Muscle of arm (tissue), 12 donors: ENCODE data around the gene BCL2L12. TPM values are rescaled to one million over a fixed set of nuclear protein-coding genes. Genes with fewer than 3 reads are reported as not detected.

Experiments
- DNase-seq: peaks from one replicate; pipeline ENCODE4 v3.0.0-alpha.2; 2013
- polyA plus RNA-seq, 12 donors: library from polyadenylated mRNA; unstranded; fragments of 120-200 nt; gene quantifications; one replicate each; pipeline ENCODE4 v1.2.1, GENCODE V29; 2013; ENCODE audit not compliant: insufficient read length in 12 of 12

Gene BCL2L12
- polyA plus RNA-seq, 12 donors: 19.7 to 31.1 (median 25.5) TPM; not detected in 1

DNA sequence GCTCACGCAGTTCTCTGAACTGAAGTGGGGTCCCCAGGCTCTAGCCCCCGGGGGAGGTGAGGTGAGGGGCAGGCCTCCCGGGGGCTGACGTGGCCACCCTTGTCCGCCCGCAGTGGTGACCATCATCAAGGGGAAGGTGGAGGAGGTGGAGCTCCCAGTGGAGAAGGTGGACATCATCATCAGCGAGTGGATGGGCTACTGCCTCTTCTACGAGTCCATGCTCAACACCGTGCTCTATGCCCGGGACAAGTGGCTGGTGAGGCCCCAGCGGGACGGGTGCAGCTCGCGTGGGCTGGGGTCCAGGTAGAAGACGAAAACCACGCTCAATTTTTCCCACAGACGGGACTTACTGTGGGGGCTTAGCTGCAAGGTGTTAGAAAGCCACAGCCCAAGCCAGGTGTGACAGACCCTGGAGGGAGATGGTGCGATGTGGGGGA lies 18.1 kb downstream of the BCL2L12 start:
- no peak for DNase-seq

DNA sequence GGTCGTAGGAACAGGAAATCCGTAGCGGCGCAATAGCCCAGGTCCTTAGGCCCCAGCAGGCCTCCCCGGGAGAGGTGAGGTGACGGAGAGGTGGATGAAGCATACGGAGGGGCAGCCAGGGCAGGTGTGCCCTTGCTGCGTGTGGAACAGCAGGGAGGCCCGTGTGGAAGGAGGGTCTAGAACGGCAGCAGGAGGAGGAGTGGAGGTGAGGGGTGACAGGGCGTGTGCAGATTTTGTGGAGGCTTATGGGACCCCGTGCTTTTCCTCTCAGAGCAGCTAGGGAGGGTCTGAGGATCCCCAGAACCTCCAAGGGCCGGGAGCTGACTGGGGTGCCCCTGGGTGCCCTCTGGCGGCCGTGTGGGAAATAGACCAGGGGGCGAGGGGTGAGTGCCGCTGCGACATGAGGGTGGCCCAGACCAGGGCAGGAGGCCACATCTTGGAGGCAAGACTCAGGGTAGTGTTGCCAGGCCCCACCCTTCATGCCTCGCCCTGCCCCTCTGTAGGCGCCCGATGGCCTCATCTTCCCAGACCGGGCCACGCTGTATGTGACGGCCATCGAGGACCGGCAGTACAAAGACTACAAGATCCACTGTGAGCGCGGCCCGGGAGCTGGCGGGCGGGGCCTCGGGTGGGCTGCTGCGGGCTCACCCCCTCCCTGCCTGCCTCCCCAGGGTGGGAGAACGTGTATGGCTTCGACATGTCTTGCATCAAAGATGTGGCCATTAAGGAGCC lies 18.7 kb downstream of the BCL2L12 start:
- DNase-seq: no peak

DNA sequence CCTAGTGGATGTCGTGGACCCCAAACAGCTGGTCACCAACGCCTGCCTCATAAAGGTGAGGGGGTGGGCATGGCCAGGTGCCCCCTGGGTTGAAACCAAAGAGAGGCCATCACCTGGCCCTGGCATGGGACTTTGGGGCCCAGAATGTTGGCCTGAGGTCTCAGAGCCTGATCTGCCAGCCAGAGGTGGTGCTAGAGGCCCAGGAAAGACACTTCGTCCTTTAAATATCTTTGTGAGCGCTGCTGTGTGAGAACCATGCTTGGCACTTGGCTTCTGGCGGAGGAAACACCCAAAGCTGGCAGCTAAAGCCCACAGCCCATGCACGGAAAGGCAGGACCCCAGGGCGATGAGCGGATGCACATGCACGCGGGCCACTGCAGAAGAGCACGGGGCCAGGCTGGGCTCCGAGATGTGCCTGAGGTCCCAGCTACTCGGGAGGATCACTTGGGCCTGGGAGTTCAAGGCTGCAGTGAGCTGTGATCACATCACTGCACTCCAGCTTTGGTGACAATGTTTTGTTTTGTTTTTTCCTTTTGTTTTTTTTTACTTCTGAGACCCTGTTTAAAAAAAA lies 19.3 kb downstream of the BCL2L12 start:
- no peak for DNase-seq

DNA sequence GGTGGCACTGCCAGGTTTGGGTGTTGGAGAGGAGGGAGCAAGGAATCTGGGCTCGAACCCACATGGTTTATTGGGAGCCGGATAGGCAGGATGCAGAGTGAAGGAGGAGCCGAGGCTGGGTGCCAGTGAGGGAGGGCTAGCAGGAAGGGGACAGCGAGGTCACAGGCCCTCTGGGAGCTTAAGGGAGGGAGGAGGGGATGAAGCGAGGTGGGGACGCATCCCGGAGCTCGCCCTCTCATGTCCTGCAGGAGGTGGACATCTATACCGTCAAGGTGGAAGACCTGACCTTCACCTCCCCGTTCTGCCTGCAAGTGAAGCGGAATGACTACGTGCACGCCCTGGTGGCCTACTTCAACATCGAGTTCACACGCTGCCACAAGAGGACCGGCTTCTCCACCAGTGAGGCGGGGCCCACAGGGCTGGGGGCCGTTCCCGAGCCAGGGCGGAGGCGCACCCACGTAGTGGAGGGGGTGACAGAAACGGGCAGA lies 20.2 kb downstream of the BCL2L12 start:
- DNase-seq: no peak

DNA sequence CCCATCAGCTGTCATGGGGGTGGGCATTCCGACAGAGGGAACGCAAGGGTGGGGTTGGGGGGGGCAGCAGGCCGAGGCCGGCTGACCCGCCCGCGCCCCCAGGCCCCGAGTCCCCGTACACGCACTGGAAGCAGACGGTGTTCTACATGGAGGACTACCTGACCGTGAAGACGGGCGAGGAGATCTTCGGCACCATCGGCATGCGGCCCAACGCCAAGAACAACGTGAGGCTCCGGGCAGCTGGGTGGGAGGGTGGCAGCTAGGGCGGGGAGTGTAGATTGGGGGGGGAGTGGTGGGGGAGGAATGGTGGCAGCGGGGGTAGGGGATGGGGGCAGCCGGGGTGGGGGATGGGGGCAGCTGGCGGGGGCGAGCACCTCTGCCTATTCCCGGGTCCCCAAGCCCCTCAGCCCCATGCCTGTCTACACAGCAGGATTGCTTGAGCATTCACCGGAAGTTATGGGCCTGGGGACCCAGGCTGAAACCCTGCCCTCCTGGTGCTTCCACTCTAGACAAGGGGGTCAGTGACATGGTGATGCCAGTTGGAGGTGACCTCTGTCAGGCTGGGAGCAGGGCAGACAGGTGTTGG lies 20.9 kb downstream of the BCL2L12 start:
- no peak for DNase-seq

DNA sequence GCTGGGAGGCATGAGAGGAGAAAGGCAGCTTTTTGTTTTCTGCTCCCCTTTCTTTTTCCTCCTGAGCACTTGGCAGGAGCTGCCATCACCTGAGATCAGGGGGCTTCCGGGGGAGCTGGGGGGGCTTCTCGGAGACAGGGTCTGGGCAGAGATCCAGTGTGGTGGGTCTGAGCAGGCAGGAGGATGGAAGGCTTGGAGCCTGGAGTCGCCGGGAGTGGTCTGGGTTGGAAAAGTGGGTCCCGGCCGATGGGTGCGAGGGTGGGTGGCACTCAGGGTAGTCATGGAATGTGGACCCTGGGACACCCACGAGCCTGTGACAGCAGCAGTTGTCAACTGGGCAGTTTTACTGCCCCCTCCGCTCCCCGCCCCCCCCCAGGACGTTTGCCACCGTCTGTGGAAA lies 21.4 kb downstream of the BCL2L12 start:
- DNase-seq: no peak

DNA sequence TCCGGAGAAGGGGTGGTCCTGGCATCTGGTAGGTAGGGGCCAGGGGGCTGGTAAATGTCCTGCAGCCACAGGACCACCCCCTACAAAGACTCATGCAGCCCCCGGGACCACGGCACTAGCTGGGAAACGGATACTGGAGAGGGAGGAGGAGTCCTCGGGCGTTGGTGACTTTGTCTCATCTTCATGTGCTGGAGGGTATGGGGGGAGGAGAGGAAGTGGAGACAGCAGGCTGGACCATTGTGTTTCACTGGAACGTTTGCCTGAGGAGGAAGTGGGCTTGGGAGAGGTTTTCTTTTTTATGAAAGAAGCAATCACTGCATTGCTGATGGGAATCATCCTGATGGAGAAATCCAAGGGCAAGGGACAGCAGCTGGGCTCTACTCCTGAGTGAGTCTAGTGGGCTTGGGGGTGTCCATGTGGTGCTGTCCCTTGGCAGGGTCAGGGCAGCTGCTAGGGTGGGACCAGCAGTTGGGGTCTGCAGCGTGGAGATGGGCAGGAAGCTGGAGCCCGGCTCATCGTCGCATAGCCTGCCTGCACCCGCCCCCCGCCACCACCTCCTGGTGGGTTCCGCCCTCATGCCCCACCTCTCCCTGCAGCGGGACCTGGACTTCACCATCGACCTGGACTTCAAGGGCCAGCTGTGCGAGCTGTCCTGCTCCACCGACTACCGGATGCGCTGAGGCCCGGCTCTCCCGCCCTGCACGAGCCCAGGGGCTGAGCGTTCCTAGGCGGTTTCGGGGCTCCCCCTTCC lies 22.0 kb downstream of the BCL2L12 start:
- DNase-seq: no peak

DNA sequence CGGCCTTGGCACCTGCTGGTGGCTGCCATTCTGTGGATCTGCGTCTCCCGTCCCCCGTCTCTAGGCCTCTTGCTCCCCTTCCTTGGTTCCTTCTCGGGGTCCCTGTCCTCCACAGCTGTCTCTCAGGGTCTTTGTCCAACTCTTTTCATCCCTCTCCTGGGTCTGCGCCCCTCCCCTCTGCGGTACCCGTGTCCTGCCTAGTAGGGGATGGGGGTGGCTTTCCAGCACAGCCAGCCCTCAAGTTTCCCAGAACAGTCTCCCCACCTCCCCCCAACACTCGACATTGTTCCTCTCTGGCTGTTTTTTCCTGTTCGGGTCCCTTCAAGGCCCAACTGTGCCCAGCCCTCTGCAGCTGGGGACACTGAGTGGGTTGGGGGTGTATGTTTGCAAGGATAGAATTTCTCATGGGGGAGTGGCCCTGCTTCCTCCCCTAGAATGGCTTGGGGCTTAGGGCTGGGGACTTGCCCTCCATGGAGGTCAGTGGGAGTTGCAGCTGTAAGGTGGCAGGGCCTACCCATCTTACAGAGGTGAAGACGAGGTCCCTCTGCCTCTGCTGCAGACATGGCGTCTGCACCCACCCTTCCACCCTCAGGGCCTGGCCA lies 22.9 kb downstream of the BCL2L12 start:
- DNase-seq: no peak

DNA sequence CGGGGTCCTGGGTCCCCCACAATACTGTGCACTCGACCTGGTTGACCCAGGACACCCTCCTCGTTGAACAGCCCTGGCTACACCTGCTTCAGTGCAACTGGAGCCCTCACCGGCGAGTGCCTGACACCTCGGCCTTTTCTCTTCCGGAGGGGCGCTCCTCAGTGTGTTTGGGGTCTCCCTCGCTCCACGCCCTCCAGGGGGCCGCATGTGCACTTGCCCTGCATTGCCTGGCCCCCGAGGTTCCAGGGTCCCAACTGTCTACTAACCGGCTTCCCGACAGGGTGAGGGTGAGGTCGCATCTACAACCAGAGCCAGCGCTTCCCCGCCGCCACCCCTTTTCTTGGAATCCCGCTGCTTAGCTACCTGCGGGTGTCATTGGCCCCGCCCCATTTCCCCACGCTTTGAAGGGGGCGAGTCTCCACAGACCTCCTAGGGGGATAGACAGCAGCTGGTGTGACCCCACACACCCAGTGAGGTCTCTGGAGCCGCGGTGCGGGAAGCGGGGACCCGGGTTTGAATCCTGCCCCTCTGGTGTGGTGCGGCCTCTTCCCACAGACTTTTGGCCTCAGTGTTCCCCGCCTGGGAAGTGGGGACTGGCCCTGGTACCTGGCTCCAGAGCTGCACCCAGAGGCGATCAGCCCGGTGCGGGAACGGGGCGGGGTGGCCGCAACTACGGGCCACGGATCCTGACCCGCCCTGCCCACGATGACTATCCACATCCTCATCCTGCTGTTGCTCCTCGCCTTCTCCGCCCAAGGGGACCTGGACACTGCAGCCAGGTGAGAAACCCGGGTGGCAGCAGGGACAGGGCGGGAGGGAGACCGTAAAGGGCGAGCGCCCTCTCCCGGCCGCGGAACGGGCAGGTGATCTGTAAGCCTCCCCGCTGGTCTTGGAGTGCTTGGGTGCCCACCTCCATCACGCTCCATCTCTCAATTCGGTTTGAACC lies 23.7 kb downstream of the BCL2L12 start, which contains the start of gene ADM5:
ADM5 (plus strand) TSS at position 462 of the 946 bp plus-strand sequence; CDS start at position 706, 244 bp downstream.
- no peak for DNase-seq

DNA sequence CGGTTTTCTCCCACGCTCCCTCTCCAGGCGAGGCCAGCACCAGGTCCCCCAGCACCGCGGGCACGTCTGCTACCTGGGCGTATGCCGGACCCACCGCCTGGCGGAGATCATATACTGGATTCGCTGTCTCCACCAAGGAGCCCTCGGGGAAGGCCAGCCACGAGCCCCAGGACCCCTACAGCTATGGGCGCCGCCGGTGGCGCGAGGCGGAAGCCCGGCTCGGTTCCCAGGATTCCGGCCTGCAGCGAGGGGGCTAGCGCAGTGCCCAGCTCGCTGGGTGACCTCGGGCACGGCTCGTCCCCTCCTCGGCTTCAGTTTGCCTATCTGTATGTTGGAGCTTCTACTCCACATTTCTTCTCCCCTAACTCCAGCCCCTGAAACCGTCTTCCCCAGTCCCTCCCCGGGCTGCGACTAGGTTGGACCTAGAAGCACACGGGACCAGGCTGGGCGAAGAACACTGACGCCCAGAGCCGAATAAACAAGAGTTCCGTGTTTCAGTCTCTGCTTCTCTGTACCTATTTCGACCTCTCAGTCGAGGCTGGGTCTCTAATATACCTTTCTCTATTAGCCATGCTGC lies 24.4 kb downstream of the BCL2L12 start:
- DNase-seq: no peak

DNA sequence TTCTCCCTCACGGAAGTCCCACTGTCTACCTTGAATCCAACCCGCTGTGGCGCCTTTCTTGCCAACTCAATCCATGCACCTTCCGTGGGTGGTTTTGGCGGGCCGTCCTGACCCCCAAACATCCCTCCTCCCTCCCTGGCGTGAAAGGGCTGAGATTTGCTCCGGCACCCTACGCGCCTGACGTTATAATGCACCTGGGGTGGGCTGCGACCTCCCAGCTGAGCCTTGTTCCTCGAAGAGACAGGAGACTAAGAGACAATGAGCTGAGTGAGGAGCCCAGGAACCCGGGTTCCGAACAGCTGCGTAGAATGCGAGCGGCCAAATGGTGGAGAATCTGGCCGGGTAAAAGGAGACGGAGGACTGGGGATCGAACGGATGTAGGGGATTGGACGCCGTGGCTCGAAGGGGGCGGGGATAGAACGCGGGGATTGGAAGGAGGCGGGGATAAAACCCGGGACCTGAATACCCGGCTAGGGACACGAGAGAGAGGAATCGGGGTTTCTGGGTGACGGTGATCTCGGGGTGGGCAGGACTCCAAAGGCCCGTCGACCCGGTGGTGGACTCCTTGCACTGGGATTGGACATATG lies 25.0 kb downstream of the BCL2L12 start, which contains the start of gene CPT1C:
CPT1C (plus strand) TSS at position 461 of the 587 bp plus-strand sequence. CDS start 1,137 bp downstream, outside the sequence.
- peak; percentile 76 for DNase-seq

DNA sequence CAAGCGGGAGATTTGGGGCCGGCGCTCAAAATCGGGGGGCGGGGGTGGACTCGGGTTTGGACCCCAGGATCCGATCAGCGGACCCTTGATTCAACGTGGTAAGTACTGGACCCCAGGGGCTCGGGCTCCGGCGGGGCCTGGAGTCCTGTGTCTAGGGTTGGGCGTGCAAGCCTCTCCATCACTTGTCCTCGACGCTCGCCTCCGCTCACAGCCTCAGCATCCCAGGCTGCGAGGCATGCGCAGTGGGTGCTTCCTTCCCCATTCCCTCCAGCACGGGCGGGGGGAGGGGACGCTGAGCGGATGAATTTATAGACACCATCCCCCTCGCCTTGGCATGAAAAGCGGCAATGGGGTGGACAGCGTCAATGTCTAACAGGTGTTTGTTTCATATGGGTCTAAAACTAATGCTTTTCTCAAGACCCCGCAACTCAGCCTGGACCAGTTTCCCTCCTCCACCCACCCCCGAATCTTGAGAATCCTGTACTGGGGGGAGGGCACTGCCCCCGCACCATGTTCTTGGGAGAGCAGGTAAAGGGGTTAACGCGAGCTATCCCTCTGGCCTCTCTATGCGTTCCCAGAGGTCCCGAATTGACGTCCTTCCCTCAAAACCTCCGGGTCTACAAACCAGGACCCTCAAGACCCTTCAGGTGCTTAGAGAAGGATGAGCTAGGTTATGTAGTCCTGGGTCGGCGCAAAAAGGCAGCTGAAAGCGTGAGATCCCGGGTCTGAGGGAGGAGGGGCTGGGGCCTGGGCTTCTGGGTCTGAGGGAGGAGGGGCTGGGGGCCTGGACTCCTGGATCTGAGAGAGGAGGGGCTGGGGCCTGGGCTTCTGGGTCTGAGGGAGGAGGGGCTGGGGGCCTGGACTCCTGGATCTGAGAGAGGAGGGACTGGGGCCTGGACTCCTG lies 25.8 kb downstream of the BCL2L12 start:
- peak; percentile 77 for DNase-seq

DNA sequence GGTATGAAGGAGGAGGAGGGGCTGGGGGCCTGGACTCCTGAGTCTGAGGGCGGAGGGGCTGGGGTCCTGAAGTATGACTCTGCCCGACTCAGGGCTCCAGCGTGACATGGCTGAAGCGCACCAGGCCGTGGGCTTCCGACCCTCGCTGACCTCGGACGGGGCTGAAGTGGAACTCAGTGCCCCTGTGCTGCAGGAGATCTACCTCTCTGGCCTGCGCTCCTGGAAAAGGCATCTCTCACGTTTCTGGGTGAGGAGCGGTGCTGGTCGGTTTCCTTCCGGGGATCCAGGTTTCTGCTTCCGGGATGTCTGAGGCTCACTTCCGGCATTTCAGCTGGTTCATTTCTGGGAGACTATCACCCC lies 26.4 kb downstream of the BCL2L12 start:
- DNase-seq: no peak

DNA sequence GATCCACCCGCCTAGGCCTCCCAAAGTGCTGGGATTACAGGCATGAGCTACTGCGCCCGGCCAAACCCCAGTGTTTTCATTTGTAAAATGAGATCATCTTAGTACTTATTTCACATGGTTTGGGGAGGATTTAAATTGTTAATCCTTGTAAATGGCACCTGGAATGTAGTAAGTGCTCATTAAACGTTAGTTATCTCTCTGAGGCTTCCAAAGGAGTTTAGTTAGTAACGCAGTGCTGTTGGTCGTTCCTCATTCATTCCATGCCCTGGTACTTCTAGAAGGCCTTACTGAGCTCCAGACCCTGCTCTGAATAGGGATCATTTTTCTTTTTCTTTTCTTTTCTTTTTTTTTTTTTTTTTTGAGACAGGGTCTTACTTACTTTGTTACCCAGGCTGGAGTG lies 30.4 kb downstream of the BCL2L12 start:
- DNase-seq: no peak

DNA sequence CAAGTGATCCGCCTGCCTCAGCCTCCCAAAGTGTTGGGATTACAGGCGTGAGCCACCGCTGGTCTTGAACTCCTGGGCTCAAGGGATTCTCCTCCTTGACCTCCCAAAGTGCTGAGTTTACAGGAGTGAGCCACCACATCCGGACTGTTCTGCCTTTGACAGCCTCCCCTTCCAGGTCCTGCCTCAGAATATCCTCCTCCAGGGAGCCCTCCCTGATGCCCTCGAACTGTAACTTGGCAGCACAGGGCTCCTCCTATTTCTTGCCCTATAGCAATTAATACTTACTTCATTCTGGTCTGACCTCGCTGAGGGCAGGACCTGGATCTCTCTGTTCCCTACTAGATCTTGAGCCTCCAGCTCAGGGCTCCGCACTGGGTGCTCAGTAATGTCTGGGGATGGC lies 31.1 kb downstream of the BCL2L12 start:
- DNase-seq: no peak

DNA sequence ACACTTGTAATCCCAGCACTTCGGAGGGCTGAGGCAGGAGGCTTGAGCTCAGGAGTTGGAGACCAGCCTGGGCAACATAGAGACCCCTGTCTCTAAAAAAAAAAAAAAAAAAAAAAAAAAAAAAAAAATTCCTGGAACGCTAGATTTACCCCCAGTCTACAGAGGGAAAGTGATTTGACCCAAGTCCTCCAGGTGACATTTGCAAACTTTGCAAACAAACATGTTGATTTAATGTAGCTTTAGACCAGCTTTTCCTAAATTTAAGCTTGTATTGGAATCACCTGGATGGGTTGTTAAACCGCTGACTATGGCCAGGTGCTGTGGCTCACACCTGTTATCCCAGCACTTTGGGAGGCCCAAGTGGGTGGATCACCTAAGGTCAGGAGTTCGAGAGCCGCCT lies 33.6 kb downstream of the BCL2L12 start:
- DNase-seq: no peak

DNA sequence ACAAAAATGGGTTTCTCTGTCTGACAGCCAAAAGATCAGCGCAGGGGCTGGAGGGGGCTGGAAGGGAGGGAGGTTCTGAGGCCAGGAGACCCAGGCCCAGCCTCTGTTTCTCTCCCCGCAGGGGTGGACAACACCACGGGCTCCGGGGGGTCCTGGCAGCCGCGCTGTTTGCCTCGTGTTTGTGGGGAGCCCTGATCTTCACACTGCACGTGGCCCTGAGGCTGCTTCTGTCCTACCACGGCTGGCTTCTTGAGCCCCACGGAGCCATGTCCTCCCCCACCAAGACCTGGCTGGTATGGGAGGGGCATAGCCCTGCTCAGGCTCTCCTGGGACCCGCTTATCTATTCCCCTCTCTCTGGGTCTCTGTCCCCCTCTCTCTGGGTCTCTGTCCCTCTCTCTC lies 34.8 kb downstream of the BCL2L12 start:
- DNase-seq: no peak

DNA sequence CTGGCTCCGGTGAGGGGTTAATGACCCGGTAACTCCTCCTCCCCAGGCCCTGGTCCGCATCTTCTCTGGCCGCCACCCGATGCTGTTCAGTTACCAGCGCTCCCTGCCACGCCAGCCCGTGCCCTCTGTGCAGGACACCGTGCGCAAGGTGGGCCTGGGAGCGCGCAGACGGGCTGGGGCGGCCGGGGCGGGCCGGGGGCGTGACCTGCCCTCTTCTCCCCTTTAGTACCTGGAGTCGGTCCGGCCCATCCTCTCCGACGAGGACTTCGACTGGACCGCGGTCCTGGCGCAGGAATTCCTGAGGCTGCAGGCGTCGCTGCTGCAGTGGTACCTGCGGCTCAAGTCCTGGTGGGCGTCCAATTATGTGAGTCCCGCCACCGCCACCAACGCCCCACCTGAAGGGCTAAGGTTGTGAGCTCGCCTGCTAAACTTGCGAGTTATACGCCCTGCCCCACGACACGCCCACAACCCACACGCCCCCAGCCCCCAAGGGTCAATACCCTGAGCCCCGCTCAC lies 35.6 kb downstream of the BCL2L12 start:
- DNase-seq: no peak
